ENCODE measurements around the gene CDT1.
"Not testable (repeated sequence)": the region's sequence is repeated elsewhere in the genome, so short reads cannot be mapped to it uniquely, and the experiment has no call there.

Gene CDT1

GRCh38 chr16:88784074-88784855, 19.3 kb upstream of the CDT1 start:
- DNase-seq, result peak in 1 of 3 experiments; percentile 6

- peak in 1 of 3 experiments; percentile 27 for DNase-seq
Observed at GRCh38 chr16:88784856-88785105, 18.8 kb upstream of the CDT1 start.

DNA sequence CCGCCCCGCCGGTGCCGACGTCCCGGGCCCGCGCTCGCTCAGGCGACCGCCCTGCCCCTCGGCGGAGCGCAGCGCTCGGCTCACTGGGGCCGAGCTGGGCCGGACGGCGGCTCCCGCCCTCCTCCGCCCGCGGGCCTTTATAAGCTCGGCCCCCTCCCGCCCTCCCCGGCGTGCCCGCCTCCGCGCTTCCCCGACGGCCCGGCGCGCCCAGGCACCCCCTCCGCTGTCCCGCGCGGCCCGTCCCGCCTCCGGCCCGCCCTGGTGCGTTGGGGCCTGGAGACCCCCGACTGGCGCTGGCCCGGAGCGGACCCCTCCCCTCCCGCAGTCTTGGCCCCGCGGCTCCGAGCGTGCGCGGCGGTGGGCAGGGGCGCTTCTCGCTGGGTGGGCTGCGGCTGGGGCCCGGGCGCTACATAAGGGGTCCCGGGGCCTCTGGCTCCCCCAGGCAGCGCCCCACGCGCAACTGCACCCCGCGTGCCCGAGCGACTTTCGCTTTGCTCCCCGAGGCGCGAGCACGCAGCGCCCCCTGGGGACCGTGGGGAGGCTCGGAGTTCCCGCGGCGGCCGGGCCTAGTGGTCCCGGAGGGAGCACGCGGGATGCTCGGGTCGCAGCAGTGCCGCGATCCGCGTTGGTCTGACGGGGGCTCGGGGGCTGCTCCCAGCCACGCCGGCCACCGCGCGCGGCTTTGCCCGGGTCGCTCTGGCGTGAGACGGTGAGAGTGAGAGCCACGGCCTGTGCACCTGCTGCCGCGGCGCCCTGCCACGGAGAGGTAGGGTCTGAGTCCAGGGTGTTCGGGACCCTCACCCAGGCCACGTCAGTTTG, 18.3 kb upstream of the CDT1 start, which contains the start of gene PIEZO1:
Gene PIEZO1, minus strand, starts transcription at position 115 of the 819 bp plus-strand sequence. CDS start 256 bp downstream, outside the sequence.
- peak; percentile 20 to 43 (median 34) for DNase-seq

GRCh38 chr16:88787579-88788314, 15.8 kb upstream of the CDT1 start:
- no peak for DNase-seq

DNA sequence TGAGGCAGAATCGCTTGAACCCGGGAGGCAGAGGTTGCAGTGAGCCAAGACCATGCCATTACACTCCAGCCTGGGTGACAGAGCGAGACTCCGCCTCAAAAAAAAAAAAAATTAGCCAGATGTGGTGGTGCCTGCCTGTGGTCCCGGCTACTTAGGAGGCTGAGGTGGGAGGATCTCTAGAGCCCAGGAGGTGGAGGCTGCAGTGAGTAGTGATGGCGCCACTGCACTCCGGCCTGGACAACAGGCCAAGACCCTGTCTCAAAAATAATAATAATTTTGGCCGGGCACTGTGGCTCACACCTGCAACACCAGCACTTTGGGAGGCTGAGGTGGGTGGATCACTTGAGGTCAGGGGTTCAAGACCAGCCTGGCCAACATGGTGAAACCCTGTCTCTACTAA, 14.8 kb upstream of the CDT1 start:
- DNase-seq, result not testable (repeated sequence)

DNA sequence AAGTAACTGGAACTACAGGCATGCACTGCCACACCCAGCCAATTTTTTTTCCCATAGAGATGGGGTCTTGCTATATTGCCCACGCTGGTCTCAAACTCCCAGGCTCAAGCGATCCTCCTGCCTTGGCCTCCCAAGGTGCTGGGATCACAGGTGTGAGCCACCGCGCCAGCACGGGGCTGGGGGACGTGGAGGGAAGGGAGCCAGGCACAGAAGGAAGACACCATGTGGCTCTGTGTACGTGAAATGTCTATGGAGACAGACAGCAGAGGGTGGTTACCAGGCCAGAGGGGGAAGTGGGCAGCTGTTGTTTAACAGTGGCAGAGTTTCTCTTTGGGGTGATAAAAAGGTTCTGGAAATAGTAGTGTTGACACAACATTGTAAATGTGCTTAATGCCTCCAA, 14.0 kb upstream of the CDT1 start:
- peak in 1 of 3 experiments; percentile 7 for DNase-seq

DNA sequence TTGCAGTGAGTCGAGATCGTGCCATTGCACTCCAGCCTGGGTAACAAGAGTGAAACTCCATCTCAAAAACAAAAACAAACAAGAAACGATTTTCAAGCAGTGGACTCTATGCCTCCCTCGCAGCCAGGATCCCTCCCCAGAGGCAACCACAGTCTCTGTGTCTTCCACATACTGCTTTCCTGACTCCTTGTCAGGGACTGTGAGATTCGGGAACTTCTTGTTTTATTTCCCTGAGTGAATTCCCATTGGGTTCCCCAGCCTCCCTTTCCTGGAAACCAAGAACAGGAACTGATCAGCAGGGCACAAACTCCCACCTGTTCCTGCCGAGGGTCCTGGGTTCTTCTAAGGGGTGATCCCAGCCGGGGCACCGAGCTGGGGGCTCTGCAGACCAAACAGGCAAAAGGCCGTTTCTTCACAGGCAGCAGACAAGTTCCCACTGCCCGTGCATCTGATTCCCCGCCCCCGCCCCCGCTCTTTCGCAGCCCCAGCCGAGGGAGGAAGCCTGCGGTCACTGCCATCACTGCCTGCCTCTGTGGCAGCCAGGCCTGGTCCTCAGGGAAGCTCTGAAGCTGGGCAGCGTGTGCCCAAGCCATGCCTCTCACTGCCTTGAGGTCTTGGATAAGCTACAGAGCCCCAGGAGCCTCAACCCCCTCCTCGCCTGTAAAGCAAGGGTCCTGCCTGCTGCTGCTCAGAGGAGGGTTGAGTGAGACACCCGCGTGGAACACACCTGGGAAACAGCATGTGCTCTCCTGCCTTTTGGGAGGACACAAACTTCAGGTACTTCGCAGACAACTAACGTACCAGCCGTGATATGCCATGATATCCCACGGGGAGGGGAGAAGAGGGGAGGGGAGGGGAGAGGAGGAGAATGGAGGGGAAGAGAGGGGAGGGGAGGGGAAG, 13.0 kb upstream of the CDT1 start:
- peak in 2 of 3 experiments; percentile 37 to 58 for DNase-seq

- DNase-seq, result no peak
Observed at GRCh38 chr16:88792078-88792550, 11.5 kb upstream of the CDT1 start.

DNA sequence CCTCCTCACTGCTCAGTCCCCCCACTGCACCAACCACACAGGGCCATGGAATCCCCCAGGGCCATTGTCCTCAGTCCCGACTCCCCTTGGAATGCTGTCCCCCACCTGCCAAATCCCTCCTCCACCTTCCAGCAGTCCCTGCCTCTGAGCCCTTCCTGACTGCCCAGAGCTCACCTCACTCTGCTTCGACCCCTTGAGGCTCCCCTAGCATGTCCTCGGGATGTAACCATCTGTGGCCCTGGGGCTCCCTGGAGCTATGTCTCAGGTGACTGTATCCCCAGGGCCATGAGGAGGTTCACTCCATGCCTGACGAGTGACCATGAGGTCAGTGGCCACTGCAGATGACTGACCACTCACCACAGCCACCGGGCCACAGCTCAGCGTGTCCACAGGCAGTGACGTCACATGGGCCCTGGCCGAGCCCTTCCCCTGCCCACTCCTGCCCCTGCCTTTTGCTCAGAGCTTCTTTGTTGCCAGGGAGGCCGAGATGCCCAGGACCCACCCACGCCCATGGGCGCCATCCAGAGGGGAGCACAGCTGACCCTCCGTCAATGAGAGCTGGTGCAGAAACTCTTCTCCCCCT, 10.8 kb upstream of the CDT1 start:
- no peak for DNase-seq

DNA sequence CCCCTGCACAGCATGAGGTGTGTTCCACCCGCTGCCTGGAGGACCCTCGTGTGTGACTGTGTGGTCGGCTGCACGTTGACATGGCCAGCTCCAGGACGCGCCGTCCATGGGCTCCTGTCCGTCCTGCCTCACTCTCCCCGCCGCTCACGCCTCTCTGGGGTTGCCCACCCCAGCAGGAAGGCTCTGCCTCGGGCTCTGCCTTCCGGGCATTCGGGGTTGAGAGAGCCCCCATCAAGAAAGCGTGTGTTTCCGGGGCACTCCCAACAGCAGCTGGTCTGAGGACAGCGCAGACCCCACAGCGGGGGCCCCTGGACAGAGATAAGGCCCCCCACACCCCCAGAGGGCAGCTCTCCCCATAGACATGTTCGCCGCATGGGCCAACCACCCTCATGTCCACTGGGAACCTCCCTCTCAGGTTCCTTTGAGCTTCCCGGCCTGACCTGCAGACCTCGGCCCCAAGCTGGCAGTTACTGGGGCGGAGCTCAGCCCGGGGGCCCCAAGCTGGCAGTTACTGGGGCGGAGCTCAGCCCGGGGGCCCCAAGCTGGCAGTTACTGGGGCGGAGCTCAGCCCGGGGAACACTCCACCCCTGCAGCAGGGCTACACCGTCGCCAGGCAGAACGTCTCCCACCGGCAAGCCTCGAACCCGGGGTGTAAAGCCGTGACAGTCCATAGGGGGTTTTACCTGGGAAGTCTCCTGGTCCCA, 10.2 kb upstream of the CDT1 start:
- no peak for DNase-seq

DNA sequence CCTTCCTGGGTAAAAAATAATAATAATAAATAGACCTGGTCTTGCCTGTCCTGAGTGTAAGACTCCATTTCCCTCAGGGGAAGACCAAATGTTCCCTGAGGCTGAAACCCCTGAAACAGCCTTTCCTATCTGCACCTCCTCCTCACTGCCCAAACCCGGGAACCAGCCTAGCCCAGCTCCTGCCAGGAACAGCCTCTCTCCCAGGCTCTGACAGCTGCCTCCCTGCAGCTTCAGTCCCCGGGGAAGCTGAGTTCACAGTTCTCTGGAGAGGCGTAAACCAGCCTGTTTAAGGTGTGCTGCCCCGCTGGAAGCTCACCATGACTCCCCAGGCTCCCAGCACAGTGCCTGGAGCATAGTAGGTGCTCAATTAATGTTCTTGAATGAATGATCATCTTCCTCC, 7.3 kb upstream of the CDT1 start:
- no peak for DNase-seq

GRCh38 chr16:88798073-88798472, 5.5 kb upstream of the CDT1 start:
- no peak for DNase-seq

DNA sequence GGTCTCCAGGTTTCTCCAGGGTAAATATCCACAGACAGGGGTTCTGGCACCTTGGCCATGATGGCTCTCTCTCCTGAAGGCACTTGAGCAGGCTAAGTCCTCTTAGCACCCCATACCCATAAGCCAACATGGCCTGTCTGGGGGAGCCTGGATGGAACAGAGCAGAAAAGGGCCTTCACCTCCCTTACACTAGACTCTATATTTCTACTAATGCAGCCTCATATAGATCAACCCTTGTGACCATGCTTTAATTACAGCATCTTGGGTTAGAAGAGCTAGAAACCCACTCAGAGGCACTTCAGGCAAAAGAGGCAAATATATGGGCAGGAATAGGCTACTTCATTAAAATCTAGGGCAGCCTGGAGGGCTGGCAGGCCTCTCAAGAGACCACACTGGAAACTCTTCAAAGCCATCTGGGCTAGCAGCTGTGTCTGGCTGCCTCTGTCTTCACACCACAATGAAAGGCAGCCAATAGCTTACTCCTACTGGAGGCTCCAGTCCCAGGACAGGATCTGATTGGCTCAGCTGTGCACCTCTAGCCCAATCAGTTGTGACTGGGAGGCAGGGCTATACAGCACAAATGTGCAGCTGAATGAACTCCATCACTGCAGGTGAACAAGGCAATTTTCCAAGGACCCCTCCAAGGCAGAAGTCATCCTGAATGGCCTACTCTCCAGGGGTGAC, 4.7 kb upstream of the CDT1 start:
- peak in 2 of 3 experiments; percentile 29 to 71 for DNase-seq

- no peak for DNase-seq
Observed at GRCh38 chr16:88799569-88800276, 3.9 kb upstream of the CDT1 start.

DNA sequence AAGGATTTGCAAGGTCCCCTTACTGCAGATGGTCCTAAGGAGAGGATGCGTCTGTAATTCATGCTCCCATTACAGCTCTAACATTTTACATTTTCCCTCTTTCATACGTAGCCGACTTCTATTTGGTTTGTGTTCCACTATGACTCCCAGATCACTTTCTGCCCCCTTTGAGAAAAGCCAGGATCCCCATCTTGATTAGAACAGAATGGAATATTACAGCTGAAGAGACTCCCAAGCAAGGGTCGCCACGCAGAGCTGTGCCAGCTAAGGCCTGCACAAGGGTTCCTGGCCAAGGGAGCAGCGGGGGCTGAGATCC, 3.4 kb upstream of the CDT1 start:
- no peak for DNase-seq

- no peak for DNase-seq
Observed at GRCh38 chr16:88804173-88804551, 573 bp downstream of the CDT1 start.

- DNase-seq, result peak in 2 of 3 experiments; percentile 36 to 55
Observed at GRCh38 chr16:88804552-88805339, 1.2 kb downstream of the CDT1 start.

DNA sequence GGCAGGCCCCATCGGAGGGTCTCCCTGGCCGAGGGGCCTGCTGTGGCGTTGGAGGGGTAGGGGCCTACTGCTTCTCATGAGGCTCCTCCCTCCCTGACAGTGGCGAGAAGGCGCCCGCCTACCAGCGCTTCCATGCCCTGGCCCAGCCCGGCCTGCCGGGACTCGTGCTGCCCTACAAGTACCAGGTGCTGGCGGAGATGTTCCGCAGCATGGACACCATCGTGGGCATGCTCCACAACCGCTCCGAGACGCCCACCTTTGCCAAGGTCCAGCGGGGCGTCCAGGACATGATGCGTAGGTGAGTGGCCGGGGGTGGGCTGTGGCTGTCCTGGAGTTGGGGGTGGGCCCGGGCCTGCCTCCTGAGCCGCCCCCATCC, 1.7 kb downstream of the CDT1 start:
- no peak for DNase-seq

- DNase-seq, result no peak
Observed at GRCh38 chr16:88805887-88806393, 2.4 kb downstream of the CDT1 start.
